Measurements from ENCODE around the gene APBB3.

Gene APBB3

DNA sequence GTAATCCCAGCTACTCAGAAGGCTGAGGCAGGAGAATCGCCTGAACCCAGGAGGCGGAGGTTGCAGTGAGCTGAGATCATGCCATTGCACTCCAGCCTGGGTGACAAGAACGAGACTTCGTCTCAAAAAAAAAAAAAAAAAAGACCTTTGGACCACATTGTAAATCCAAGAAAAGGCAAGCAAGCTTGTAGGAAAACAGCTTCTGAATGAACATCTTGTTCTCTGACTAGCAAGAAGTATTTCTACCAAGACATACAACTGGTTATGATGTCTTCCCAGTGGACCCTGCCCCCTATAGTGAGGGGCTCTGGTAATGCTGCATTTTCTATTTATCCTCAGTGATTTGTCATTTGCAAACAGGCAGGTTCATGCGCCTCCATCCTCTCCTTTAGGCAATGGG is 21.4 kb downstream of the APBB3 start:
- Histone ChIP-seq H3K36me3 (ENCODE audit: control insufficient read depth, insufficient read depth, low read length) (peaks cover 61% of the 10 kb centered on the region), H3K27me3 (ENCODE audit: control insufficient read depth, insufficient read depth, low read length) (no peaks in the 10 kb centered on the region), H3K9ac (ENCODE audit: low read depth, low read length) (no peak overlapping the region), H3K9me3 (ENCODE audit: control insufficient read depth, insufficient read depth, low read length) (no peaks in the 10 kb centered on the region), H3K27ac (ENCODE audit: low read depth, low read length) (no peak overlapping the region), H3K4me1 (ENCODE audit: control insufficient read depth, insufficient read depth, low read length) (peaks cover 9% of the 10 kb centered on the region; the same call in 1 of the 2 replicates), H3K4me3 (ENCODE audit: low read depth, low read length) (no peak overlapping the region)

DNA sequence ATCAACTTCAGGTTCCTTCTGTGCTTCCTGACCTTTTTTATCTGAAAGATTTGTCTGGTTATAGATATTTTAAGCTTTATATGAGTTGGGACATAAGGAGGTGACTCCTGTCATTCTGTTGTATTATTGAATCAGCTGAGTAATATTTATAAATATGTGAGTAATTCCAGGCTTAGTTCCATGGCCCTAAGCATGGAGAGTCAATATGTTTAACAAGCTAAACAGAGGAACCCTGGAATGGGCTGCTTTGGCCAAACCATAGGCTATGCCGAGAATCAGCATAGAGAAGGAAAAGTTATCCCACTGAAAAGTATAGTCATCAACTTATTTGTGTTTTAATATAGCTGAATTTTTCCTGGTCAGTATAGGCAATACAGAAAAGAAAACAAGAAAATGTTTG is 24.2 kb downstream of the APBB3 start:
- Histone ChIP-seq H3K36me3 (ENCODE audit: control insufficient read depth, insufficient read depth, low read length) (peaks cover 80% of the 10 kb centered on the region), H3K4me1 (ENCODE audit: control insufficient read depth, insufficient read depth, low read length) (no peaks in the 10 kb centered on the region)

DNA sequence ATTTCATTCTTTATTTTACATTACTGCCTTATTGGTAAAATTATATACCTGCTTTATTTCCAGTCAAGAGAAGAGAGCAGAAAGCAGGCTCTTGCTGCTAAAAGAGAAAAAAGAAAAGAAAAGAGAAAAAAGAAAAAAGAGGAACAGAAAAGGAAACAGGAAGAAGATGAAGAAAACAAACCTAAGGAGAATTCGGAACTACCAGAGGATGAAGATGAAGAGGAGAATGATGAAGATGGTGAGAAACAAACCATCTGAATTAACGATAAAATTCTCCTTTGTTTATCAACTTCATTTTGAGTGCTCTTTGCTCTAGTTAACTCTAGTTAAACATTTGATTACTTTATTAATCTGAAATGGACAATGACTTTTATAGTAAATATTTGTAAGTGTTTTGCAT is 40.4 kb downstream of the APBB3 start:
- Histone ChIP-seq H3K4me1 (ENCODE audit: control insufficient read depth, insufficient read depth, low read length) (no peaks in the 10 kb centered on the region), H3K9ac (ENCODE audit: low read depth, low read length) (no peak overlapping the region), H3K36me3 (ENCODE audit: control insufficient read depth, insufficient read depth, low read length) (peaks cover 66% of the 10 kb centered on the region), H3K4me3 (ENCODE audit: low read depth, low read length) (no peak overlapping the region), H3K27ac (ENCODE audit: low read depth, low read length) (no peak overlapping the region), H3K9me3 (ENCODE audit: control insufficient read depth, insufficient read depth, low read length) (no peaks in the 10 kb centered on the region), H3K27me3 (ENCODE audit: control insufficient read depth, insufficient read depth, low read length) (no peaks in the 10 kb centered on the region)

More for the DNA sequence above, 24.2 kb downstream of the APBB3 start:
- Histone ChIP-seq H3K27ac (ENCODE audit: low read depth, low read length) (no peak overlapping the region), H3K9me3 (ENCODE audit: control insufficient read depth, insufficient read depth, low read length) (no peaks in the 10 kb centered on the region), H3K27me3 (ENCODE audit: control insufficient read depth, insufficient read depth, low read length) (no peaks in the 10 kb centered on the region), H3K4me3 (ENCODE audit: low read depth, low read length) (no peak overlapping the region), H3K9ac (ENCODE audit: low read depth, low read length) (no peak overlapping the region)

DNA sequence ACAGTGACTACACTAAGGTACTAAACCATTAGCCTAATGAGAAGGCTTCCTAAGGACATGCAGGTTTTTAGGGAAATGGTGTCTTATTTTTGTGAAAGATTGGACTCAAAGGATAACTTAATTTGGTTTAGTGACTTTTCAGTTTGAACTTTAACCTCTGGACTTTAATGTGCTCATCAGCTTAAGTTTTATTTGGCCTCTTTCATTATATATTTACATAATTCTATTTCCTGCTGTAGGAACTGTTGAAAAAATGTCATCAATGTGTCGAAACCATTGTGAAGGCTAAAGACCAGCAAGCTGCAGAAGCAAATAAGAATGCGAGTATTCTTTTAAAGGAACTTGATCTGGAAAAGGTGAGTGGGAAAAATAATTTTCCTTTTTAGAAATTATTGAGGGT is 51.3 kb downstream of the APBB3 start:
- Histone ChIP-seq H3K4me3 (ENCODE audit: low read depth, low read length) (no peak overlapping the region), H3K9ac (ENCODE audit: low read depth, low read length) (no peak overlapping the region), H3K9me3 (ENCODE audit: control insufficient read depth, insufficient read depth, low read length) (no peaks in the 10 kb centered on the region), H3K36me3 (ENCODE audit: control insufficient read depth, insufficient read depth, low read length) (peaks cover 74% of the 10 kb centered on the region), H3K4me1 (ENCODE audit: control insufficient read depth, insufficient read depth, low read length) (no peaks in the 10 kb centered on the region), H3K27ac (ENCODE audit: low read depth, low read length) (no peak overlapping the region), H3K27me3 (ENCODE audit: control insufficient read depth, insufficient read depth, low read length) (no peaks in the 10 kb centered on the region)

DNA sequence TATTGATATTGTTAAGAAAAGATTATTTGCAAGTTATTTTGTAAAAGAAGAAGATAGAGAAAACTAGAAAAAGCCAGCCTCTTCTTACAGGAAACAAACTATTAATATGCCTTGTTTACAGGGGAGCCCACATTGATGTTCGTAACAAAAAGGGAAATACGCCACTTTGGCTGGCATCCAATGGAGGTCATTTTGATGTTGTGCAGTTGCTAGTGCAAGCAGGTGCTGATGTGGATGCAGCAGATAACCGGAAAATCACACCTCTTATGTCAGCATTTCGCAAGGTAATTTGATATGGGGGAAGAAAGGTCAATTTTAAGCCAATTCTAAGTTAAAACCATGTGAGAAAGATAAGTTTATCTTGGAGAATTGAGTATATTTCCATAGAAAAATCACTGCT is 54.5 kb downstream of the APBB3 start:
- Histone ChIP-seq H3K4me1 (ENCODE audit: control insufficient read depth, insufficient read depth, low read length) (no peaks in the 10 kb centered on the region), H3K4me3 (ENCODE audit: low read depth, low read length) (no peak overlapping the region), H3K9me3 (ENCODE audit: control insufficient read depth, insufficient read depth, low read length) (no peaks in the 10 kb centered on the region), H3K9ac (ENCODE audit: low read depth, low read length) (no peak overlapping the region), H3K36me3 (ENCODE audit: control insufficient read depth, insufficient read depth, low read length) (peaks cover 99% of the 10 kb centered on the region), H3K27ac (ENCODE audit: low read depth, low read length) (no peak overlapping the region), H3K27me3 (ENCODE audit: control insufficient read depth, insufficient read depth, low read length) (no peaks in the 10 kb centered on the region)

Data from HUES48 (cell line).